Activated naive CD8-positive, alpha-beta T cell (primary cell): ENCODE measurements around the gene ZNG1C.
"Not testable (repeated sequence)": the region's sequence is repeated elsewhere in the genome, so short reads cannot be mapped to it uniquely, and the experiment has no call there.

Experiments
- H3K27ac Mint-ChIP-seq: one replicate; pipeline ENCODE4 v1.8.0; 2021; ENCODE audit warnings: mixed read lengths
- H3K27me3 Mint-ChIP-seq: one replicate; pipeline ENCODE4 v1.8.0; 2021; ENCODE audit warnings: mixed read lengths
- H3K36me3 Mint-ChIP-seq: one replicate; pipeline ENCODE4 v1.8.0; 2021; ENCODE audit warnings: mixed read lengths
- H3K4me1 Mint-ChIP-seq: one replicate; pipeline ENCODE4 v1.8.0; 2021; ENCODE audit warnings: low read depth, mixed read lengths
- H3K4me3 Mint-ChIP-seq: one replicate; pipeline ENCODE4 v1.8.0; 2021; ENCODE audit warnings: mild to moderate bottlenecking, mixed read lengths
- H3K9me3 Mint-ChIP-seq: one replicate; pipeline ENCODE4 v1.8.0; 2021; ENCODE audit warnings: low read depth, mixed read lengths

Gene ZNG1C

GRCh38 chr9:68241683-68242082 is at the start of gene ZNG1C:
Gene ZNG1C (plus strand): TSS chr9:68241983. CDS start chr9:68242032, 49 bp downstream.
- not testable (repeated sequence) for H3K4me3 Mint-ChIP-seq, H3K27ac Mint-ChIP-seq, H3K36me3 Mint-ChIP-seq, H3K4me1 Mint-ChIP-seq, H3K9me3 Mint-ChIP-seq, H3K27me3 Mint-ChIP-seq

GRCh38 chr9:68242437-68242836 is 654 bp downstream of the ZNG1C start:
- not testable (repeated sequence) for H3K4me3 Mint-ChIP-seq, H3K36me3 Mint-ChIP-seq, H3K4me1 Mint-ChIP-seq, H3K27ac Mint-ChIP-seq, H3K9me3 Mint-ChIP-seq, H3K27me3 Mint-ChIP-seq

- H3K4me3 Mint-ChIP-seq, H3K9me3 Mint-ChIP-seq, H3K27me3 Mint-ChIP-seq, H3K36me3 Mint-ChIP-seq, H3K27ac Mint-ChIP-seq, H3K4me1 Mint-ChIP-seq: not testable (repeated sequence)
Observed at GRCh38 chr9:68281041-68281440, 39.3 kb downstream of the ZNG1C start.

GRCh38 chr9:68302567-68302966 is 60.8 kb downstream of the ZNG1C start, which contains the start of gene FOXD4L3:
Gene FOXD4L3 (plus strand): TSS chr9:68302867. CDS start chr9:68302952, 85 bp downstream.
- not testable (repeated sequence) for H3K27ac Mint-ChIP-seq, H3K4me1 Mint-ChIP-seq, H3K27me3 Mint-ChIP-seq, H3K4me3 Mint-ChIP-seq, H3K9me3 Mint-ChIP-seq, H3K36me3 Mint-ChIP-seq

GRCh38 chr9:68303771-68304170 is 62.0 kb downstream of the ZNG1C start:
- H3K27me3 Mint-ChIP-seq, H3K36me3 Mint-ChIP-seq, H3K9me3 Mint-ChIP-seq, H3K4me3 Mint-ChIP-seq, H3K4me1 Mint-ChIP-seq, H3K27ac Mint-ChIP-seq: not testable (repeated sequence)

GRCh38 chr9:68304212-68304611 is 62.4 kb downstream of the ZNG1C start:
- not testable (repeated sequence) for H3K36me3 Mint-ChIP-seq, H3K4me3 Mint-ChIP-seq, H3K4me1 Mint-ChIP-seq, H3K27me3 Mint-ChIP-seq, H3K9me3 Mint-ChIP-seq, H3K27ac Mint-ChIP-seq

- not testable (repeated sequence) for H3K9me3 Mint-ChIP-seq, H3K4me1 Mint-ChIP-seq, H3K27ac Mint-ChIP-seq, H3K36me3 Mint-ChIP-seq, H3K27me3 Mint-ChIP-seq, H3K4me3 Mint-ChIP-seq
Observed at GRCh38 chr9:68304777-68305176, 63.0 kb downstream of the ZNG1C start.

GRCh38 chr9:68305680-68306285 is 64.0 kb downstream of the ZNG1C start:
- H3K27me3 Mint-ChIP-seq, H3K9me3 Mint-ChIP-seq, H3K27ac Mint-ChIP-seq, H3K4me3 Mint-ChIP-seq, H3K36me3 Mint-ChIP-seq, H3K4me1 Mint-ChIP-seq: not testable (repeated sequence)

GRCh38 chr9:68306391-68306964 is 64.7 kb downstream of the ZNG1C start:
- H3K27ac Mint-ChIP-seq, H3K9me3 Mint-ChIP-seq, H3K27me3 Mint-ChIP-seq, H3K4me3 Mint-ChIP-seq, H3K4me1 Mint-ChIP-seq, H3K36me3 Mint-ChIP-seq: not testable (repeated sequence)

GRCh38 chr9:68307127-68307526 is 65.3 kb downstream of the ZNG1C start:
- H3K9me3 Mint-ChIP-seq, H3K27ac Mint-ChIP-seq, H3K4me3 Mint-ChIP-seq, H3K36me3 Mint-ChIP-seq, H3K27me3 Mint-ChIP-seq, H3K4me1 Mint-ChIP-seq: not testable (repeated sequence)

- H3K36me3 Mint-ChIP-seq, H3K27me3 Mint-ChIP-seq, H3K27ac Mint-ChIP-seq, H3K9me3 Mint-ChIP-seq, H3K4me3 Mint-ChIP-seq, H3K4me1 Mint-ChIP-seq: not testable (repeated sequence)
Observed at GRCh38 chr9:68307654-68308053, 65.9 kb downstream of the ZNG1C start.

GRCh38 chr9:68311208-68311607 is 69.4 kb downstream of the ZNG1C start:
- not testable (repeated sequence) for H3K4me3 Mint-ChIP-seq, H3K9me3 Mint-ChIP-seq, H3K27me3 Mint-ChIP-seq, H3K27ac Mint-ChIP-seq, H3K36me3 Mint-ChIP-seq, H3K4me1 Mint-ChIP-seq

GRCh38 chr9:68318209-68318608 is 76.4 kb downstream of the ZNG1C start:
- not testable (repeated sequence) for H3K9me3 Mint-ChIP-seq, H3K4me1 Mint-ChIP-seq, H3K27ac Mint-ChIP-seq, H3K36me3 Mint-ChIP-seq, H3K27me3 Mint-ChIP-seq, H3K4me3 Mint-ChIP-seq

GRCh38 chr9:68323749-68324148 is 82.0 kb downstream of the ZNG1C start:
- H3K27me3 Mint-ChIP-seq, H3K9me3 Mint-ChIP-seq, H3K4me3 Mint-ChIP-seq, H3K36me3 Mint-ChIP-seq, H3K27ac Mint-ChIP-seq, H3K4me1 Mint-ChIP-seq: not testable (repeated sequence)

- not testable (repeated sequence) for H3K4me3 Mint-ChIP-seq, H3K9me3 Mint-ChIP-seq, H3K27me3 Mint-ChIP-seq, H3K36me3 Mint-ChIP-seq, H3K27ac Mint-ChIP-seq, H3K4me1 Mint-ChIP-seq
Observed at GRCh38 chr9:68324518-68324917, 82.7 kb downstream of the ZNG1C start.

GRCh38 chr9:68329106-68329505 is 87.3 kb downstream of the ZNG1C start:
- H3K27me3 Mint-ChIP-seq, H3K9me3 Mint-ChIP-seq, H3K4me1 Mint-ChIP-seq, H3K36me3 Mint-ChIP-seq, H3K27ac Mint-ChIP-seq, H3K4me3 Mint-ChIP-seq: not testable (repeated sequence)
